Measurements from ENCODE around the gene VSTM2B. TPM values are rescaled to one million over a fixed set of nuclear protein-coding genes. Genes with fewer than 3 reads are reported as not detected.

The VSTM2B gene
- total and polyA plus RNA-seq, 2 of the 13 experiments (the other 11 are each of a cell fraction or from before 2014, with no cell fraction given): not detected

- TF ChIP-seq THAP7 (CRISPR knock-in tag; IDR thresholded peaks at IDR 0.05): no peak
- TF ChIP-seq RARG (CRISPR knock-in tag; IDR thresholded peaks at IDR 0.05; ENCODE audit: low read depth): no peak
- TF ChIP-seq ZNF800 (CRISPR knock-in tag; IDR thresholded peaks at IDR 0.05): no peak
- TF ChIP-seq ZNF138 (CRISPR knock-in tag; IDR thresholded peaks at IDR 0.05; ENCODE audit: low read depth): no peak
- no peak for TF ChIP-seq TERF1 (CRISPR knock-in tag; IDR thresholded peaks at IDR 0.05)
- no peak for TF ChIP-seq POLR2G (IDR thresholded peaks at IDR 0.05; ENCODE audit: low read depth, low read length)
- TF ChIP-seq ZNF530 (CRISPR knock-in tag; IDR thresholded peaks at IDR 0.05; ENCODE audit: low read depth): no peak
- no peak for TF ChIP-seq GLMP (CRISPR knock-in tag; IDR thresholded peaks at IDR 0.05; ENCODE audit: borderline replicate concordance)
- no peak for TF ChIP-seq YEATS2 (CRISPR knock-in tag; IDR thresholded peaks at IDR 0.05; ENCODE audit: borderline replicate concordance)
These were observed 55.6 kb downstream of the VSTM2B start (continued) for GRCh38 chr19:29581398-29581797.
